Measurements from ENCODE around the gene TSN.

DNA sequence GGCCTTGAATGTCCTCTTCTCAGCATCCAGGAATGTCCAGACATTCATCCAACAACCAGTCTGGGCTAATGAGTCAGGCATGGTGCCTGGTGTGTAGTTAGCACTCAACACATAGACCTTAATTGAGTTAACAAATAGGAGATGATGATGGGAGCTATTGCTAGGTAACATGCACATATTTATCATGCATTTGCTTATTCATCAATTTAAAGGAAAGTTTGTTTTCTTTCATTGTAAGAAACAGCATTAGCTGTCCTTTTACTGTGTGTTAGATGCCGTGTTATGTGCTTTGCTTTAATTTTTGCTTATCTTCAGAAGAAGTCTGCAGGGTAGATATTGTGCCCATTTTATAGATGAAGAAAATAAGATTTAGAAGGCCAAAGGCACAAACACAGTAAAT is 43.2 kb downstream of the TSN start:
- TF ChIP-seq CTCF (IDR thresholded peaks at IDR 0.05): no peak
- TF ChIP-seq POLR2A (IDR thresholded peaks at IDR 0.05): no peak

Data from uterus (tissue), 2 donors.